DOHH2 (cell line): ENCODE data around the gene EIF2S3B.

Experiments used
- H3F3A ChIP-seq: fragments of 200-600 bp; sonication (generic), shearing (Covaris generic); 2 replicates; pipeline ENCODE4 v1.6.0; 2016; ENCODE audit warnings: antibody characterized with exemption, mild to moderate bottlenecking; ENCODE audit not compliant: control insufficient read depth, insufficient read depth
- H3K27ac ChIP-seq: fragments of 200-600 bp; sonication (generic); 2 replicates; pipeline ENCODE4 v1.5.1; 2014; ENCODE audit warnings: low read depth, mild to moderate bottlenecking, low read length, moderate library complexity
- H3K27me3 ChIP-seq: fragments of 200-600 bp; sonication (generic); 2 replicates; pipeline ENCODE4 v1.6.1; 2014; ENCODE audit warnings: mild to moderate bottlenecking, low read length, mixed read lengths; ENCODE audit not compliant: control insufficient read depth
- H3K36me3 ChIP-seq: fragments of 200-600 bp; sonication (generic); 2 replicates; pipeline ENCODE4 v1.6.1; 2014; ENCODE audit warnings: mild to moderate bottlenecking, low read length, moderate library complexity, mixed read lengths; ENCODE audit not compliant: control insufficient read depth
- H3K4me1 ChIP-seq: fragments of 200-600 bp; sonication (generic); 2 replicates; pipeline ENCODE4 v1.6.1; 2014; ENCODE audit warnings: mild to moderate bottlenecking, low read length, mixed read lengths; ENCODE audit not compliant: control insufficient read depth
- H3K4me2 ChIP-seq: fragments of 200-600 bp; sonication (generic); 2 replicates; pipeline ENCODE4 v1.6.0; 2014; ENCODE audit warnings: mild to moderate bottlenecking, low read length, moderate library complexity
- H3K4me3 ChIP-seq: fragments of 200-600 bp; sonication (generic); 2 replicates; pipeline ENCODE4 v1.5.1; 2014; ENCODE audit warnings: mild to moderate bottlenecking, low read length, mixed read lengths
- H3K79me2 ChIP-seq: fragments of 200-600 bp; sonication (generic); 2 replicates; pipeline ENCODE4 v1.6.1; 2014; ENCODE audit warnings: mild to moderate bottlenecking, low read length, mixed read lengths; ENCODE audit not compliant: control insufficient read depth
- H3K9me2 ChIP-seq: fragments of 200-600 bp; sonication (generic); replicated peaks from 2 replicates; pipeline ENCODE4 v1.6.1; 2014; ENCODE audit warnings: mild to moderate bottlenecking, low read length, mixed read lengths; ENCODE audit not compliant: control insufficient read depth
- H3K9me3 ChIP-seq: fragments of 200-600 bp; sonication (generic); 2 replicates; pipeline ENCODE4 v1.6.1; 2014; ENCODE audit warnings: antibody characterized with exemption, low read length, mixed read lengths; ENCODE audit not compliant: control insufficient read depth, insufficient read depth
- H4K20me1 ChIP-seq: fragments of 200-600 bp; sonication (generic); 2 replicates; pipeline ENCODE4 v1.6.0; 2014; ENCODE audit warnings: low read depth, mild to moderate bottlenecking, antibody characterized with exemption, low read length, moderate library complexity; ENCODE audit not compliant: control insufficient read depth, insufficient read depth
- CTCF ChIP-seq: fragments of 200-600 bp; sonication (generic); IDR thresholded peaks from one replicate; pipeline ENCODE4 v1.5.1; 2014; ENCODE audit warnings: antibody characterized with exemption, mild to moderate bottlenecking, low read depth, low read length; ENCODE audit not compliant: poor library complexity, severe bottlenecking
- EZH2phosphoT487 ChIP-seq: fragments of 200-600 bp; sonication (generic); IDR thresholded peaks from 2 replicates; pipeline ENCODE4 v1.6.1; 2017; ENCODE audit warnings: borderline replicate concordance, mild to moderate bottlenecking, antibody characterized with exemption, low read length, moderate library complexity, mixed read lengths

The EIF2S3B gene

GRCh38 chr12:10503460-10503859 is 2.2 kb upstream of the EIF2S3B start:
- no peak for TF ChIP-seq CTCF
- Histone ChIP-seq H3K4me3 (no peak overlapping the region), H3K9me3 (peaks cover 3% of the 10 kb centered on the region; the same call in 1 of the 2 replicates), H3F3A (no peaks in the 10 kb centered on the region), H4K20me1 (no peaks in the 10 kb centered on the region), H3K9me2 (no peaks in the 10 kb centered on the region), H3K79me2 (no peaks in the 10 kb centered on the region), H3K4me1 (peaks cover 5% of the 10 kb centered on the region; the same call in 1 of the 2 replicates), H3K4me2 (no peak overlapping the region), H3K36me3 (no peaks in the 10 kb centered on the region), H3K27me3 (no peaks in the 10 kb centered on the region), H3K27ac (no peak overlapping the region)

- TF ChIP-seq EZH2phosphoT487, result no peak
- no peak for TF ChIP-seq CTCF
- Histone ChIP-seq H3K9me2 (no peaks in the 10 kb centered on the region), H4K20me1 (no peaks in the 10 kb centered on the region), H3K27me3 (no peaks in the 10 kb centered on the region), H3K4me1 (no peaks in the 10 kb centered on the region), H3K4me2 (no peak overlapping the region), H3K9me3 (no peaks in the 10 kb centered on the region), H3K4me3 (no peak overlapping the region), H3K79me2 (no peaks in the 10 kb centered on the region), H3K27ac (no peak overlapping the region), H3K36me3 (no peaks in the 10 kb centered on the region), H3F3A (no peaks in the 10 kb centered on the region)
These were observed 6.2 kb downstream of the EIF2S3B start for GRCh38 chr12:10511756-10512355.

- no peaks in the 10 kb centered on the region for H3K9me3 ChIP-seq
- H3K4me2 ChIP-seq, result no peak overlapping the region
- H3K27me3 ChIP-seq, result no peaks in the 10 kb centered on the region
- H3F3A ChIP-seq, result no peaks in the 10 kb centered on the region
- H3K4me1 ChIP-seq, result no peaks in the 10 kb centered on the region
- no peaks in the 10 kb centered on the region for H4K20me1 ChIP-seq
- TF ChIP-seq CTCF, result no peak
- TF ChIP-seq EZH2phosphoT487, result no peak
- H3K4me3 ChIP-seq, result no peak overlapping the region
- no peak overlapping the region for H3K27ac ChIP-seq
- no peaks in the 10 kb centered on the region for H3K79me2 ChIP-seq
- no peaks in the 10 kb centered on the region for H3K36me3 ChIP-seq
- no peaks in the 10 kb centered on the region for H3K9me2 ChIP-seq
These were observed 7.1 kb downstream of the EIF2S3B start for GRCh38 chr12:10512798-10513197.
